HG03378 (cell line): ENCODE measurements around the gene PROM2.
"Not testable (repeated sequence)": the region's sequence is repeated elsewhere in the genome, so short reads cannot be mapped to it uniquely, and the experiment has no call there.

ENCODE experiments used
- ATAC-seq: cut with Tn5 transposase; IDR thresholded peaks from one replicate; pipeline ENCODE4 v1.9.1; 2021; ENCODE audit warnings: mild to moderate bottlenecking, moderate library complexity; ENCODE audit not compliant: unreplicated experiment

Gene PROM2

DNA sequence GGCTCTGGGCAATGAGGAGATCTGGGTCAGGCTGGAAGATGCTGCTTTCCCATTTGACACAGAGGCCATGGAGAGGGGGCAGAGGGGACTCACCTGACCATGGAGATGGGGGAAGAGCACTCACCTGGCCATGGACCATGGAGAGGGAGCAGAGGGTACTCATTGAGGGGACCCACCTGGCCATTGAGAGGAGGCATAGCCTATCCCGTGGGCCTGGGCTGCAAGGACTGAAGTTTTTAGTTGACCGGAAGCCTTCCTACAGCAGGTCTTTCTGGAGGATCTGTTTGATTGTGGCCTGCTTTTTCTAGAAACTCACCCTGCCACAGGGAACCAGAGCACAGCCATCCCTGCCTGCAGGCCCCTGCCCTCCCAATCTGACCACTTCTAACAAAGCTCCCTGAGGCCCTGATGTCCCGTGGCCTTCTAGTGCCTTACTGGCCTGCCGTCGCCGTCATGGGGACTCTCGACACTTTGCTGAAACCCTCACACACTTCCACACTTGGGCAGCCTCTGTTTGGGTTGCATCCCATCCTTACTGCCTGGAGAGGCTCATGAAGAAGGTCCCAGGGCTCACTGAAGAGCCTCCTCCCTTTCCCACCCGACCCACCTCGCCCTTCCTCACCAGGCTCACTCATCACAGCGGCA, 5.1 kb upstream of the PROM2 start:
- no peak for ATAC-seq

DNA sequence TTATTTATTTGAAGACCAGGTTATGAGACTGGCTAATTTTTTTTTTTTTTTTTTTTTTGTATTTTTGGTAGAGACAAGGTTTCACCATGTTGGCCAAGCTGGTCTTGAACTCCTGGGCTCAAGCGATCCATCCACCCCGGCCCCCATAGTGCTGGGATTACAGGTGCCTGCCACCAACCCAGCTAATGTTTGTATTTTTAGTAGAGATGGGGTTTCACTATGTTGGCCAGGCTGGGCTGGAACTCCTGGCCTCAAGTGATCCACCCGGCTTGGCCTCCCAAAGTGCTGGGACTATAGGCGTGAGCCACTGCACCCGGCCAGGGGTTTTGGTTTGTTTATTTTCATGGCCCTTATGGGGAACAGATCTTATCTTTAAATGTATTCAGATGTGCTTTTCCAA, 4.5 kb upstream of the PROM2 start:
- not testable (repeated sequence) for ATAC-seq

- no peak for ATAC-seq
These were observed 3.6 kb upstream of the PROM2 start for GRCh38 chr2:95270541-95271081.

DNA sequence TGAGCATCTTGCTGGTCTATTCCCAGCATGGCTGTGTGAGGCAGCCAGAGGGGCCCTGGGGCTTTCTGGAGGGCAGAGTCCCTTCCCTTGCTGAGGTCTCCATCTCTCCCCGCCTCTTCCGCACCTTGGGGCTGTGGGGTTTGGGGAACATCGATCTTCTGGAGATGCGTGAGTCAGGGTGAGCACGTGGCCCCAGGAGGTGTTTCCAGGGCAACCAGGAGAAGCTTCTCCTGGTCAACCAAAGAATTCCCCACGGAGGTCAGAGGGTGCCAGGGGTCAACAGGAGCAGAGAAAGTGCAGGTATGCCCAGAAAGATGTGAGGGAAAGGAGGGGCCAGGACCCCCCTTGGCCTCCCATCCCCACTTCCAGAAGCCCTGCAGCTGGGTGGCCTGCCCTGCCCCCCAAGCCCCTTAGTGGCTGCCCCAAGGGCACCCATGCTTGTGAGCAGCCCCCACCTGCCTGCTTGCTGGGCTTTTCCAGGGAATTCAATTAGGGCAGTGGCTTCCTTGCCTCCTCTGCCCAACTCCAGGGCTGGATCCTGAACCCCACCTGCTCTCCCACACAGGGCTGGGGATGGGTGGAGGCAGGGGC, 2.8 kb upstream of the PROM2 start:
- no peak for ATAC-seq

DNA sequence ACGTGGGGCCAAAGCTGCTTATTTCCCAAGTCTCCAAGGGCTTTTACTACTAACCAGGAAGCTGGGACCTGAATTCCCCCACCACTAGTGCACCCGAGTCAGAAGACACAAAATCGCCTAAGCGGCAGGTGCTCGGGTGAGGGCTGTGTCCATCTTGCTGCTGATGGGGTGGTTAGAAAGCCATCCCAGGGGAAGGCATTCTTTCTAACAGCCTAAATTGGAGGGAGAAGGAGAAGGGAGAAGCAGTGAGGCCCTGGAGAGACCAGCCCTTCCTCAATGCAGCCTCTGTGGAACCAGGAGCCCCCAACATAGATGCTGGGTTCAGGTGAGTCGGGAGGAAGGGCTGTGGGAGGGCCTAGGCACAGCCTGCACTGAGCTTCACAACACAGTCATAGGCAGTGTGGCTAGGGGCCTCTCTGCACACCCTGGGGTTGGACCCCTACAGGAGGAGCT, 1.9 kb upstream of the PROM2 start:
- ATAC-seq, result no peak

GRCh38 chr2:95272781-95273180, 1.5 kb upstream of the PROM2 start:
- no peak for ATAC-seq

DNA sequence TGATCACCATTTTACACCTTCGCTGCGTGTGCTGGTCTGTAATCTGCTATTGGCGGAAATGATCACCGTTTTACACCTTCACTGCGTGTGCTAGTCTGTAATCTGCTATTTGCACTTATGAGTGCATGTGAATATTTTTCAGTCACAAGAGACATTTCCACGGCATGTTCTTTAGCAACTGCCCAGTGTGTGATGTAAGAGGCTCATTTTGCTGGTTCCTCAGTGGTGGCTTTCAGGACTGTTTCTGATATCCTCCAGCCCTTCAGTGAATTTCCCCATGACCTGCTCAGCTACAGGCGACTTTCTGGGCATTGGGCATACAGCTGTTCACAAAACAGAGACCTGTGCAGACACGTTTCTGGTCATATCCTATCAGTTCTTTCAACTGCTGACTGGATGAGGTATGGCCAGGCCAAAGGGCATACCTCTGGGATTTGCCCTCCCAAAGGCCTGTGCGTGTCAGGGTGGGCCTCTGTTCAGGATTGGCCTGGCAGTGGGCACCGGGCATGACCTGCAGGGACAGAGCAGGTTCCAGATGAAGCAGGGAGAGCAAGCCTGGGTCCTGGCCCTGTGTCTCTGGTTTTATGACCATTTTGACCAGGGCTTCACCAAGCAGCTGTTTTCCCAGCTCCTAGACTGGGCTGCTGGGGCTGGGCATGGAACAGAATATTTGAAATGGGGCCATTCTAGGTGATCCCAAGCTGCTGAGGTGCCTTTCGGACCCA, 521 bp upstream of the PROM2 start:
- no peak for ATAC-seq

- ATAC-seq, result no peak
These were observed 884 bp downstream of the PROM2 start for GRCh38 chr2:95275151-95275515.

DNA sequence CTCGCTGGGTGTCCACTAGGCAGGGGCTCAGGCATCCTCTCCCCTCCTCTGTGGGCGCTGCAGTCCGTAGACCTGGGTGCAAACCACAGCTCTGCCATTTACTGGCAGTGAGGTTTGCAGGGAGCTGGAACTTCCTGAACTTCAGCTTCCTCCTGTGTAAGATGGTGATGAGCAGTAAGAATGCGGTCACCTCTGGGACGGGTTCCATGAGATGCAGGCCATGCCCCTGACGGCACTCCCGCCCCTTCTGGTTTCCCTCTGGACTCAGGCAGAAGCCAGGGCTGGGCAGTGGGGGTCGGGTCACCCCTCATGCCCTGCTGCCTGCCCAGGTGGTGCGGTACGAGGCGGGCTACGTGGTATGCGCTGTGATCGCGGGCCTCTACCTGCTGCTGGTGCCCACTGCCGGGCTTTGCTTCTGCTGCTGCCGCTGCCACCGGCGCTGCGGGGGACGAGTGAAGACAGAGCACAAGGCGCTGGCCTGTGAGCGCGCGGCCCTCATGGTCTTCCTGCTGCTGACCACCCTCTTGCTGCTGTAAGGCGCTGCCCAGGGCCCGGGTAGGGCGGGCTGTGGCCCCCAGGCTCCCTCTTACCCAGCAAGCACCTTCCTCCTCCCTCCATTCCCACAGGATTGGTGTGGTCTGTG, 1.5 kb downstream of the PROM2 start:
- ATAC-seq, result no peak

DNA sequence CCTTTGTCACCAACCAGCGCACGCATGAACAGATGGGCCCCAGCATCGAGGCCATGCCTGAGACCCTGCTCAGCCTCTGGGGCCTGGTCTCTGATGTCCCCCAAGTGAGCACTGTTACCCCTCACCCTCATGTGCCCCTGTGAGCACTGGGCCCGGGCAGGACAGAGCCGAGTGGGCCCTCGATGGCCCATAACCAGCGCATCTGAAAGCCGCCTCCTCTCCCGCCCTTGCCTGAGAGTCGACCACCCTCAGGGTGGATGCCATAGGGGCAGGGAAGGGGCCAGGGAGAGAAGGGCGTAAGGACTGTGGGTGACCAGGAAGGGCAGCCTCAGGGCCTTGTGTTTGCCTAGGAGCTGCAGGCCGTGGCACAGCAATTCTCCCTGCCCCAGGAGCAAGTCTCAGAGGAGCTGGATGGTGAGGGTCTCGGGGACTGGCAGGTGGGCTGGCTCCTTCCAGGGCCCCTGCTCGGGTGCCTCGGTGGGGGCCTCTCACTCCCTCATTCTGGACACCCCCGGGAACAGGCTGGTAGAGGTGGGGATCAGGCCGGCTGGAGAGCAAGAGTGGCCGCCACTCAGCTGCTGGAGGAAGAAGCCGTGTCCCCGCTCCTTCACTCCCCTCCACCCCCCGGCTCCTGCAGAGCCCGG, 2.1 kb downstream of the PROM2 start:
- no peak for ATAC-seq

DNA sequence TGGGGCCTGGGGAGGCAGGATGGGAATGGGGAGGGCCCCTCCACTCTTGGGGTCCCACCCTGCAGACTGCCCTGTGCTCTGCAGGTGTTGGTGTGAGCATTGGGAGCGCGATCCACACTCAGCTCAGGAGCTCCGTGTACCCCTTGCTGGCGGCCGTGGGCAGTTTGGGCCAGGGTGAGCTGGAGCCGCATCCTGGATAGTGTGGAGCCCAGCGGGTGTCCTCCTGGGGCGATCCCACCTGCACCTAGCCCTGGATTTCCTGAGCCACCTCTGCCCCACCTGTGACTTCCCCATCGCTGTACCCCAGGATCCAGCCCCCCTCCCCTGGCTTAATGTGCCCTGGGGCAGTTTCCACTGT, 2.6 kb downstream of the PROM2 start:
- ATAC-seq, result no peak

DNA sequence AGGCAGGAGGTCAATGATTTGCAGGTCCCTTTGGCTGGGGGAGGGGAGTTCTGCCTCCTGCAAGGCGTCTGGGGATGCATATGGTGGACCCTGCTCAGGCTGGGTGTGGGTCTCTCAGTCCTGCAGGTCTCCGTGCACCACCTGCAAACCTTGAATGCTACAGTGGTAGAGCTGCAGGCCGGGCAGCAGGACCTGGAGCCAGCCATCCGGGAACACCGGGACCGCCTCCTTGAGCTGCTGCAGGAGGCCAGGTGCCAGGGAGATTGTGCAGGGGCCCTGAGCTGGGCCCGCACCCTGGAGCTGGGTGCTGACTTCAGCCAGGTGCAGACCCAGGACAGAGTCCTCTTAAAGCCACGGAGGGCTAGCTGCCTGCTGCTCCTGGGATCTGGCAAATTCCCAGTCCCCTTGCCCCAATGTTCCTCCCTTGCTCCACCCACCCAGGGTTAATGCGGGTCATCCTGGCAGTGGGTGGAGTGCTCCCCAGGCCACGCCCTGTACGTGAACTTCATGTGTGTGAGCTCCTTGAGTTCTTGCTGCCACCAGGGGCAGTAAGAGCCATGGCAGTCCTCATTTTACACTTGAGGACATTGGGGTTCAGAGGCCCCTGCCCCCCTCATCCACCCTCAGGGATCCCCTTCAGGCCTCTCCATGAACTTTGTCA, 3.1 kb downstream of the PROM2 start:
- ATAC-seq, result no peak

- no peak for ATAC-seq
These were observed 3.8 kb downstream of the PROM2 start for GRCh38 chr2:95278051-95278471.

GRCh38 chr2:95278637-95279225, 4.5 kb downstream of the PROM2 start:
- no peak for ATAC-seq

GRCh38 chr2:95279435-95280035, 5.3 kb downstream of the PROM2 start:
- ATAC-seq, result no peak

DNA sequence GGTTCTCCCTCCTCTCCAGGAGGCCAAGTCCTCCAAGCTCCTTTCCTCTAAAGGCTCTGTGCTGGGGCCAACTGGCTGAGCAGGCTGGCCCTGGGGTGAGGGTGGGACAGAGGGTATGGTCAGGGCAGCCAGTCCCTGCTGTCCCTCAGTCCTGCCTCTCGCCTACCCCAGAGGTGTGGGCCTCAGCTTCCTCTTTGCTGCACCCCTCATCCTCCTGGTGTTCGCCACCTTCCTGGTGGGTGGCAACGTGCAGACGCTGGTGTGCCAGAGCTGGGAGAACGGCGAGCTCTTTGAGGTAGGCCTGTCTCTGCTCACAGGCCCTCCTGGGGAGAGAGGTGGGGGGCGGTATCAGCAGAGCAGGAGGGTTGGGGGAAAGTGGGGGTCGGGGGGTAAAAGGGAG, 6.8 kb downstream of the PROM2 start:
- no peak for ATAC-seq

- no peak for ATAC-seq
These were observed 7.5 kb downstream of the PROM2 start for GRCh38 chr2:95281786-95282185.

DNA sequence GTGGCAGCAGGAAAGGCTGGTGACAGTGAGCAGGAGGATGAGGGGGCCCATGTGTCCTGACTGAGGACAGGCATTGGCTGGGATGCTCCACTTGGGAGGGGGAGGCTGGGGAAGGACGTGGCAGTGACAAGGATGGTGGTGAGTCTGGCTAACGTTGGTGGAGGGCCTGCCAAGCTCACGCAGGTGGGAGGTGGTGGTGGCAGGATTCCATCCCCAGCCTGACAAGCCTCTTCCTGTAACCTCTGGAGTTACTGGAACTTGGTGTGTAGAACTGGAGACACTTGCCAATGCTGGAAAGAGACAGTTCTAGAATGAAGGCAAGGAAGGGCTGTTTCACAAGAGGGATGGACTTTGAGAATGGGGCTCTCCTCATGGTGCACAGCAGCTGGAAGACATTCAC, 8.2 kb downstream of the PROM2 start:
- ATAC-seq, result no peak

DNA sequence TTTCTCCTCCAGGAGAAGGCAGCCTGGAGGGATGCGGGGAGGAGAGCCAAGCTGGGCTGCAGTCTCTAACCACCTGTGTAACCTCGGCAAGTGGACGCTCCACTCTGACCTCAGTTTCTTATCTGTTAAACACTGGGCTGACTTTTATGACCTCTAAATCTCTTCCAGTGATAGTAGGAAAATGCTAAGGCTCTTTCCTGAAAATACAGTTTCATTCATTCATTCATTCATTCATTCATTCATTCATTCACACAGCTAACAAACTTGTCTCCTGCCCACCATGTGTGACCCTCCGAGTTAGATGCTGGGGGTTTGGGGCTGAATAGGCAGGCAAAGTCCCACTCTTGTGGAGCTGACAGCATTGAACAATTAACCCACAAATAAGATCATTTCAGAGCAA, 9.3 kb downstream of the PROM2 start:
- no peak for ATAC-seq
